HepG2 (cell line): ENCODE results near the gene SPDL1. TPM values are rescaled to one million over a fixed set of nuclear protein-coding genes. Genes with fewer than 3 reads are reported as not detected.

ENCODE experiments used
- ATAC-seq: fragments of 200-7000 bp; cut with Tn5 transposase; 3 replicates; pipeline ENCODE4 v1.9.1; 2020; ENCODE audit warnings: mild to moderate bottlenecking, moderate library complexity
- BruUV-seq: library from RNA; stranded (reverse); fragments of 400-500 nt; replicated peaks from 2 replicates; lab custom pipeline; 2021; lab: Mats Ljungman, UMichigan
- CTCF ChIA-PET: fragments of 300-600 bp; formaldehyde crosslinking; extraction: SDS; loops from one replicate; lab custom pipeline; 2021; ENCODE audit warnings: low total read pairs, inconsistent platforms, low intra/inter-chr PET ratio; lab: Yijun Ruan, JAX
- POLR2A ChIA-PET: fragments of 350-600 bp; sonication (Branson Sonifier 250); formaldehyde crosslinking; loops from one replicate; lab custom pipeline; 2020; ENCODE audit warnings: antibody characterized with exemption, inconsistent platforms; lab: Yijun Ruan, JAX
- DNase-seq: peaks from one replicate; pipeline ENCODE4 v3.0.0-alpha.2; 2015; ENCODE audit warnings: low spot score
- FAIRE-seq: peaks from 3 replicates; lab custom pipeline; 2011; peaks lifted over from hg19 to GRCh38; lab: Jason Lieb, UNC
- H2AFZ ChIP-seq: one replicate; pipeline ENCODE4 v1.6.1; 2011; ENCODE audit warnings: low read length, inconsistent platforms
- H3K27ac ChIP-seq: fragments of 300-600 bp; 3 replicates; pipeline ENCODE4 v1.8.0; 2011; ENCODE audit warnings: mixed run types, mild to moderate bottlenecking, mixed read lengths, low read length, inconsistent platforms; ENCODE audit not compliant: insufficient read depth; ENCODE audit errors: extremely low read length
- H3K27me3 ChIP-seq, 2 experiments: fragments of 200-600 bp in 1 of 2; 2 replicates in 1 of 2; 3 replicates in 1 of 2; pipeline versions ENCODE4 v1.6.0 to v1.8.0; 2011; ENCODE audit warnings: low read length in 2 of 2, mild to moderate bottlenecking in 2 of 2, moderate library complexity in 2 of 2, inconsistent platforms in 1 of 2; ENCODE audit not compliant: insufficient read depth in 2 of 2, control insufficient read depth in 1 of 2
- H3K36me3 ChIP-seq, 2 experiments: fragments of 200-600 bp in 1 of 2; replicated peaks in 1 of 2; 2 replicates in 1 of 2; 3 replicates in 1 of 2; pipeline versions ENCODE4 v1.5.1 to v1.8.0; 2011; ENCODE audit warnings: low read length in 2 of 2, inconsistent platforms in 1 of 2; ENCODE audit not compliant: insufficient read depth in 2 of 2, control insufficient read depth in 1 of 2
- H3K4me1 ChIP-seq: 2 replicates; pipeline ENCODE4 v1.5.1; 2012; ENCODE audit warnings: low read length, inconsistent platforms; ENCODE audit not compliant: insufficient read depth
- H3K4me2 ChIP-seq: 2 replicates; pipeline ENCODE4 v1.6.0; 2011; ENCODE audit warnings: low read depth, low read length, inconsistent platforms
- H3K4me3 ChIP-seq, 3 experiments: fragments of 200-600 bp in 1 of 3; sonication (generic), shearing (Covaris generic) in 1 of 3; replicated peaks in 1 of 3; 2 replicates each; pipeline ENCODE4 v1.5.1; 2011 to 2016; ENCODE audit warnings: low read length in 3 of 3, inconsistent platforms in 2 of 3, low read depth in 2 of 3, mild to moderate bottlenecking in 2 of 3, control low read depth in 1 of 3, mixed read lengths in 1 of 3; ENCODE audit not compliant: insufficient read depth in 1 of 3
- H3K79me2 ChIP-seq: one replicate; pipeline ENCODE4 v1.6.1; 2011; ENCODE audit warnings: low read length, inconsistent platforms; ENCODE audit not compliant: insufficient read depth
- H3K9ac ChIP-seq: 2 replicates; pipeline ENCODE4 v1.6.0; 2011; ENCODE audit warnings: mild to moderate bottlenecking, low read depth, low read length, inconsistent platforms; ENCODE audit not compliant: insufficient read depth
- H3K9me3 ChIP-seq: 2 replicates; pipeline ENCODE4 v1.5.1; 2012; ENCODE audit warnings: mild to moderate bottlenecking, low read length
- H4K20me1 ChIP-seq: 2 replicates; pipeline ENCODE4 v1.6.0; 2011; ENCODE audit warnings: inconsistent platforms, mild to moderate bottlenecking, low read length, moderate library complexity; ENCODE audit not compliant: insufficient read depth
- EED ChIP-seq: sonication (generic); formaldehyde crosslinking; IDR thresholded peaks from 2 replicates; pipeline ENCODE4 v1.5.0; 2020; ENCODE audit warnings: mild to moderate bottlenecking, missing genetic modification reagents
- HCFC1 ChIP-seq: fragments of 150-350 bp; IDR thresholded peaks from 2 replicates; pipeline ENCODE4 v1.6.1; 2014; ENCODE audit warnings: low read depth, low read length
- HIVEP1 ChIP-seq: sonication (generic); formaldehyde crosslinking; IDR thresholded peaks from 2 replicates; pipeline ENCODE4 v1.4.0; 2020; ENCODE audit warnings: mild to moderate bottlenecking, missing genetic modification reagents
- HMG20A ChIP-seq: IDR thresholded peaks from 2 replicates; pipeline ENCODE4 v1.6.1; 2016; ENCODE audit warnings: borderline replicate concordance
- ISX ChIP-seq: sonication (generic); formaldehyde crosslinking; conservative IDR thresholded peaks from 2 replicates; pipeline ENCODE4 v1.5.0; 2020; ENCODE audit warnings: missing genetic modification reagents
- KLF16 ChIP-seq, 2 experiments: sonication (generic) in 1 of 2; formaldehyde crosslinking in 1 of 2; IDR thresholded peaks; 2 replicates each; pipeline versions ENCODE4 v1.6.1 to v1.8.0; 2016 to 2023; ENCODE audit warnings: missing genetic modification reagents in 2 of 2, missing compliant biosample characterization in 1 of 2
- MIER2 ChIP-seq: IDR thresholded peaks from 2 replicates; pipeline ENCODE4 v1.6.1; 2016; ENCODE audit warnings: missing biosample characterization, missing genetic modification reagents
- NCOA5 ChIP-seq: sonication (generic); formaldehyde crosslinking; IDR thresholded peaks from 2 replicates; pipeline ENCODE4 v1.4.0; 2020; ENCODE audit warnings: missing genetic modification reagents
- PTBP1 ChIP-seq: fragments of 200-400 bp; formaldehyde crosslinking; IDR thresholded peaks from 2 replicates; pipeline ENCODE4 v1.6.1; 2018; ENCODE audit warnings: low read length, low read depth; ENCODE audit not compliant: poor library complexity, severe bottlenecking
- RFX1 ChIP-seq: fragments of 450-650 bp; IDR thresholded peaks from 2 replicates; pipeline ENCODE4 v1.6.1; 2017
- TBX2 ChIP-seq: sonication (generic); formaldehyde crosslinking; IDR thresholded peaks from 2 replicates; pipeline ENCODE4 v1.5.0; 2020; ENCODE audit warnings: missing genetic modification reagents, mild to moderate bottlenecking, borderline replicate concordance
- YEATS2 ChIP-seq: sonication (generic); formaldehyde crosslinking; IDR thresholded peaks from 2 replicates; pipeline ENCODE4 v1.4.0; 2020; ENCODE audit warnings: missing genetic modification reagents, borderline replicate concordance
- ZBTB1 ChIP-seq: sonication (generic); formaldehyde crosslinking; IDR thresholded peaks from 2 replicates; pipeline ENCODE4 v1.4.0; 2020; ENCODE audit warnings: missing genetic modification reagents, borderline replicate concordance
- ZNF557 ChIP-seq: sonication (generic); formaldehyde crosslinking; IDR thresholded peaks from 2 replicates; pipeline ENCODE4 v1.4.0; 2020; ENCODE audit warnings: missing genetic modification reagents
- ZNF558 ChIP-seq: sonication (generic); formaldehyde crosslinking; IDR thresholded peaks from 2 replicates; pipeline ENCODE4 v1.9.0; 2022; ENCODE audit warnings: mild to moderate bottlenecking, missing genetic modification reagents, borderline replicate concordance
- WGBS: methylation state at CpG from one replicate; pipeline ENCODE4 v1.1.6; 2017; ENCODE audit warnings: low lambda C conversion rate; 5-methylcytosine and 5-hydroxymethylcytosine counted together
- in situ Hi-C: cut with HindIII; loops from 2 replicates; pipeline ENCODE4 v1.10.0; 2017; ENCODE audit warnings: low pct_unique_long_range_greater_than_20kb; ENCODE audit not compliant: extremely low pct_ligation_motif_present
- intact Hi-C: fragments of 100-400 bp; cut with micrococcal nuclease; formaldehyde crosslinking; loops from one replicate; pipeline ENCODE4 v1.10.0; 2022; ENCODE audit not compliant: unreplicated experiment
- polyA plus RNA-seq, 8 experiments: library from polyadenylated mRNA; depleted of rRNA in 3 of 8; stranded (reverse) in 7 of 8; unstranded in 1 of 8; fragments of >200 nt; fragmentation: Illumina TruSeq in 4 of 8; extraction: Trizol in 4 of 8; gene quantifications; 2 replicates each; pipeline versions ENCODE4 v1.2.1 to v1.2.3, GENCODE V29; 2011 to 2016; ENCODE audit warnings: low read depth in 4 of 8, missing spikeins in 1 of 8, mixed read lengths in 1 of 8; ENCODE audit not compliant: insufficient read depth in 1 of 8
- total RNA-seq, 5 experiments: library from RNA; depleted of rRNA; stranded (reverse); fragments of >200 nt; fragmentation: Illumina TruSeq; extraction: Trizol; gene quantifications; 2 replicates each; pipeline ENCODE4 v1.2.3, GENCODE V29; 2016; ENCODE audit warnings: low read depth in 1 of 5
- TF ChIP-seq, protein P1 (sequence below): sonication (generic); formaldehyde crosslinking; IDR thresholded peaks from 2 replicates; pipeline ENCODE4 v1.4.0; 2020; ENCODE audit warnings: missing genetic modification reagents, borderline replicate concordance
- TF ChIP-seq, protein P2 (sequence below): sonication (generic); formaldehyde crosslinking; IDR thresholded peaks from 2 replicates; pipeline ENCODE4 v1.5.0; 2020; ENCODE audit warnings: missing genetic modification reagents
- TF ChIP-seq, protein P3 (sequence below): fragments of 450-650 bp; IDR thresholded peaks from 2 replicates; pipeline ENCODE4 v1.6.1; 2017; ENCODE audit warnings: mild to moderate bottlenecking
- TF ChIP-seq, protein P4 (sequence below): IDR thresholded peaks from 2 replicates; pipeline ENCODE4 v1.6.1; 2016; ENCODE audit warnings: missing genetic modification reagents, missing compliant biosample characterization
- TF ChIP-seq, protein P5 (sequence below): sonication (generic); formaldehyde crosslinking; IDR thresholded peaks from 2 replicates; pipeline ENCODE4 v1.4.0; 2020; ENCODE audit warnings: mild to moderate bottlenecking, low read depth, missing genetic modification reagents

The SPDL1 gene
- total and polyA plus RNA-seq, 2 of the 13 experiments (the other 11 are each of a cell fraction or from before 2014, with no cell fraction given), result 10.9 to 36.6 TPM

DNA sequence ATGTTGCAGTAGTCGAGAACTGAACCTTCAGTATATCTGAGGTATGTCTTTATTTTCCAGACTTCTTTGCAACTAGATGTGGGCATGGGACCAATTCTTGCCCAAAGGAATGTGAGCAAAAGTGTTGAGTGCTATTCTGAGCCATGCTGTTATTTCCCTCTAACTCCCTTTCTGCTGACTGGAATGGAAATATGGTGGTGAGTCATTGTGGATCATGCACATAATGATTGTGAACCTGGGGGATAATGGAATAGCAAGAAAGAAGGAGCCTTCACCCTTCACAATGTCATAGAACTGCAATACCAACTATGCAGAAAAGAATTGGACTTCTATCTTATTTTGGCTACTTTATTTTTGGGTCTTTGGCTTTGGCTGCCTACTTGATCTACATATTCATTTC is 43.2 kb downstream of the SPDL1 start:
- intact Hi-C loops (no loop called here), in situ Hi-C loops (no loop called here)
- Histone ChIP-seq H3K27ac (no peak overlapping the region), H3K4me1 (no peaks in the 10 kb centered on the region), H3K36me3 (no peaks in the 10 kb centered on the region), H3K4me2 (no peak overlapping the region), H3K79me2 (no peaks in the 10 kb centered on the region), H3K9me3 (no peaks in the 10 kb centered on the region), H2AFZ (no peak overlapping the region), H4K20me1 (no peaks in the 10 kb centered on the region), H3K27me3 (no peaks in the 10 kb centered on the region), H3K9ac (no peak overlapping the region), H3K4me3 (no peak overlapping the region)
- ChIA-PET POLR2A (no interaction called here), CTCF (no interaction called here)
- ATAC-seq (no peak), FAIRE-seq (no peak), DNase-seq (no peak)
- no peak for TF ChIP-seq HCFC1
- no peak for TF ChIP-seq ISX (CRISPR knock-in tag)
- no peak for TF ChIP-seq EED (CRISPR knock-in tag)
- no peak for TF ChIP-seq YEATS2 (CRISPR knock-in tag)
- no peak for TF ChIP-seq HIVEP1
- TF ChIP-seq TBX2, result no peak
- TF ChIP-seq, protein P1, sequence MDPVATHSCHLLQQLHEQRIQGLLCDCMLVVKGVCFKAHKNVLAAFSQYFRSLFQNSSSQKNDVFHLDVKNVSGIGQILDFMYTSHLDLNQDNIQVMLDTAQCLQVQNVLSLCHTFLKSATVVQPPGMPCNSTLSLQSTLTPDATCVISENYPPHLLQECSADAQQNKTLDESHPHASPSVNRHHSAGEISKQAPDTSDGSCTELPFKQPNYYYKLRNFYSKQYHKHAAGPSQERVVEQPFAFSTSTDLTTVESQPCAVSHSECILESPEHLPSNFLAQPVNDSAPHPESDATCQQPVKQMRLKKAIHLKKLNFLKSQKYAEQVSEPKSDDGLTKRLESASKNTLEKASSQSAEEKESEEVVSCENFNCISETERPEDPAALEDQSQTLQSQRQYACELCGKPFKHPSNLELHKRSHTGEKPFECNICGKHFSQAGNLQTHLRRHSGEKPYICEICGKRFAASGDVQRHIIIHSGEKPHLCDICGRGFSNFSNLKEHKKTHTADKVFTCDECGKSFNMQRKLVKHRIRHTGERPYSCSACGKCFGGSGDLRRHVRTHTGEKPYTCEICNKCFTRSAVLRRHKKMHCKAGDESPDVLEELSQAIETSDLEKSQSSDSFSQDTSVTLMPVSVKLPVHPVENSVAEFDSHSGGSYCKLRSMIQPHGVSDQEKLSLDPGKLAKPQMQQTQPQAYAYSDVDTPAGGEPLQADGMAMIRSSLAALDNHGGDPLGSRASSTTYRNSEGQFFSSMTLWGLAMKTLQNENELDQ, result no peak
- TF ChIP-seq PTBP1, result no peak
- no peak for TF ChIP-seq ZNF558 (CRISPR knock-in tag)
- TF ChIP-seq RFX1, result no peak
- no peak for TF ChIP-seq HMG20A (CRISPR knock-in tag)
- TF ChIP-seq, protein P2, sequence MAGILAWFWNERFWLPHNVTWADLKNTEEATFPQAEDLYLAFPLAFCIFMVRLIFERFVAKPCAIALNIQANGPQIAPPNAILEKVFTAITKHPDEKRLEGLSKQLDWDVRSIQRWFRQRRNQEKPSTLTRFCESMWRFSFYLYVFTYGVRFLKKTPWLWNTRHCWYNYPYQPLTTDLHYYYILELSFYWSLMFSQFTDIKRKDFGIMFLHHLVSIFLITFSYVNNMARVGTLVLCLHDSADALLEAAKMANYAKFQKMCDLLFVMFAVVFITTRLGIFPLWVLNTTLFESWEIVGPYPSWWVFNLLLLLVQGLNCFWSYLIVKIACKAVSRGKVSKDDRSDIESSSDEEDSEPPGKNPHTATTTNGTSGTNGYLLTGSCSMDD, result no peak
- TF ChIP-seq, protein P3, sequence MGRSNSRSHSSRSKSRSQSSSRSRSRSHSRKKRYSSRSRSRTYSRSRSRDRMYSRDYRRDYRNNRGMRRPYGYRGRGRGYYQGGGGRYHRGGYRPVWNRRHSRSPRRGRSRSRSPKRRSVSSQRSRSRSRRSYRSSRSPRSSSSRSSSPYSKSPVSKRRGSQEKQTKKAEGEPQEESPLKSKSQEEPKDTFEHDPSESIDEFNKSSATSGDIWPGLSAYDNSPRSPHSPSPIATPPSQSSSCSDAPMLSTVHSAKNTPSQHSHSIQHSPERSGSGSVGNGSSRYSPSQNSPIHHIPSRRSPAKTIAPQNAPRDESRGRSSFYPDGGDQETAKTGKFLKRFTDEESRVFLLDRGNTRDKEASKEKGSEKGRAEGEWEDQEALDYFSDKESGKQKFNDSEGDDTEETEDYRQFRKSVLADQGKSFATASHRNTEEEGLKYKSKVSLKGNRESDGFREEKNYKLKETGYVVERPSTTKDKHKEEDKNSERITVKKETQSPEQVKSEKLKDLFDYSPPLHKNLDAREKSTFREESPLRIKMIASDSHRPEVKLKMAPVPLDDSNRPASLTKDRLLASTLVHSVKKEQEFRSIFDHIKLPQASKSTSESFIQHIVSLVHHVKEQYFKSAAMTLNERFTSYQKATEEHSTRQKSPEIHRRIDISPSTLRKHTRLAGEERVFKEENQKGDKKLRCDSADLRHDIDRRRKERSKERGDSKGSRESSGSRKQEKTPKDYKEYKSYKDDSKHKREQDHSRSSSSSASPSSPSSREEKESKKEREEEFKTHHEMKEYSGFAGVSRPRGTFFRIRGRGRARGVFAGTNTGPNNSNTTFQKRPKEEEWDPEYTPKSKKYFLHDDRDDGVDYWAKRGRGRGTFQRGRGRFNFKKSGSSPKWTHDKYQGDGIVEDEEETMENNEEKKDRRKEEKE, result no peak
- TF ChIP-seq NCOA5, result no peak
- TF ChIP-seq, protein P4, sequence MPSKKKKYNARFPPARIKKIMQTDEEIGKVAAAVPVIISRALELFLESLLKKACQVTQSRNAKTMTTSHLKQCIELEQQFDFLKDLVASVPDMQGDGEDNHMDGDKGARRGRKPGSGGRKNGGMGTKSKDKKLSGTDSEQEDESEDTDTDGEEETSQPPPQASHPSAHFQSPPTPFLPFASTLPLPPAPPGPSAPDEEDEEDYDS (CRISPR knock-in tag), result no peak
- TF ChIP-seq ZNF557 (CRISPR knock-in tag), result no peak
- no peak for TF ChIP-seq MIER2 (CRISPR knock-in tag)
- no peak for TF ChIP-seq KLF16 (CRISPR knock-in tag; IDR thresholded peaks at IDR 0.05)
- TF ChIP-seq ZBTB1 (CRISPR knock-in tag), result no peak
- TF ChIP-seq, protein P5, sequence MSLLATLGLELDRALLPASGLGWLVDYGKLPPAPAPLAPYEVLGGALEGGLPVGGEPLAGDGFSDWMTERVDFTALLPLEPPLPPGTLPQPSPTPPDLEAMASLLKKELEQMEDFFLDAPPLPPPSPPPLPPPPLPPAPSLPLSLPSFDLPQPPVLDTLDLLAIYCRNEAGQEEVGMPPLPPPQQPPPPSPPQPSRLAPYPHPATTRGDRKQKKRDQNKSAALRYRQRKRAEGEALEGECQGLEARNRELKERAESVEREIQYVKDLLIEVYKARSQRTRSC (CRISPR knock-in tag), result no peak
- WGBS, result 0% methylated on average over 1 of the region's 1 CpG
- no TSS peak for BruUV-seq
